ENCODE measurements around the gene MSANTD2. TPM values are rescaled to one million over a fixed set of nuclear protein-coding genes. Genes with fewer than 3 reads are reported as not detected.

MSANTD2 gene
- total and polyA plus RNA-seq, 4 donors, result 1.6 to 7.7 (median 2.3) TPM

DNA sequence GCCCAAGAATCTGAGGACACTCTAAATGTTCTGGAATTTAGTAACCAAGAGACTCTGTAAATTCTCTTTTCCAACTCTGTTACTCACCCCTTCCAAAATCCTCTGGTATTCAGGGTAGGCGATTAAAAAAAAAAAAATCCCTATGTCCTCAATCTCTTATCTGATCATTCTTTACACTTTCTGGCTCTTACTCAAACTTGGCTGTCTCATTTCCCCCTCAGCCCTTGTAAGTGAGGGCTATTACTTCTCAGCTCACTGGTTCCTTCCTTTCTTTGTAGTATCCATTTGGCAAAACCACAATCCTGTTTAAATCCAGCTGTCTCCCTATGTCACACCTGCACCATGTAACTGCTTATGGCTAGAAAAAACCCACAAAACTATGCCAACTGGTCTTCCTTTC lies 12.7 kb upstream of the MSANTD2 start:
- TF ChIP-seq EGR1 (IDR thresholded peaks at IDR 0.05; ENCODE audit: low read depth in 2 of 2) (no peak), YY1 (IDR thresholded peaks at IDR 0.05) (no peak), HNF4A (conservative IDR thresholded peaks at IDR 0.05) (no peak), SP1 (IDR thresholded peaks at IDR 0.05) (no peak)
- DNase-seq (ENCODE audit: low spot score), result no peak

GRCh38 chr11:124811399-124812125 lies 11.4 kb upstream of the MSANTD2 start:
- Histone ChIP-seq H3K36me3 (ENCODE audit: control insufficient read depth in 4 of 4, insufficient read depth in 3 of 4, low read depth in 1 of 4, low read length in 3 of 4) (no peaks in the 10 kb centered on the region), H3K27me3 (ENCODE audit: control insufficient read depth in 4 of 4, insufficient read depth in 4 of 4, low read length in 3 of 4) (no peaks in the 10 kb centered on the region), H3K9ac (ENCODE audit: low read depth in 1 of 2, low read length in 2 of 2) (no peak overlapping the region), H3K9me3 (ENCODE audit: control insufficient read depth in 4 of 4, low read length in 3 of 4) (no peaks in the 10 kb centered on the region), H3K4me1 (ENCODE audit: control insufficient read depth in 4 of 4, insufficient read depth in 4 of 4, low read length in 3 of 4) (no peaks in the 10 kb centered on the region), H3K4me3 (ENCODE audit: low read depth in 1 of 3, low read length in 3 of 3) (no peak overlapping the region), H3K27ac (ENCODE audit: low read depth in 1 of 2, low read length in 2 of 2) (no peak overlapping the region)
- TF ChIP-seq, protein P1, sequence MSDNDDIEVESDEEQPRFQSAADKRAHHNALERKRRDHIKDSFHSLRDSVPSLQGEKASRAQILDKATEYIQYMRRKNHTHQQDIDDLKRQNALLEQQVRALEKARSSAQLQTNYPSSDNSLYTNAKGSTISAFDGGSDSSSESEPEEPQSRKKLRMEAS (IDR thresholded peaks at IDR 0.05), result no peak
- no peak for TF ChIP-seq RXRA (IDR thresholded peaks at IDR 0.05)
- no peak for TF ChIP-seq ATF3 (IDR thresholded peaks at IDR 0.05)
- TF ChIP-seq, protein P2, sequence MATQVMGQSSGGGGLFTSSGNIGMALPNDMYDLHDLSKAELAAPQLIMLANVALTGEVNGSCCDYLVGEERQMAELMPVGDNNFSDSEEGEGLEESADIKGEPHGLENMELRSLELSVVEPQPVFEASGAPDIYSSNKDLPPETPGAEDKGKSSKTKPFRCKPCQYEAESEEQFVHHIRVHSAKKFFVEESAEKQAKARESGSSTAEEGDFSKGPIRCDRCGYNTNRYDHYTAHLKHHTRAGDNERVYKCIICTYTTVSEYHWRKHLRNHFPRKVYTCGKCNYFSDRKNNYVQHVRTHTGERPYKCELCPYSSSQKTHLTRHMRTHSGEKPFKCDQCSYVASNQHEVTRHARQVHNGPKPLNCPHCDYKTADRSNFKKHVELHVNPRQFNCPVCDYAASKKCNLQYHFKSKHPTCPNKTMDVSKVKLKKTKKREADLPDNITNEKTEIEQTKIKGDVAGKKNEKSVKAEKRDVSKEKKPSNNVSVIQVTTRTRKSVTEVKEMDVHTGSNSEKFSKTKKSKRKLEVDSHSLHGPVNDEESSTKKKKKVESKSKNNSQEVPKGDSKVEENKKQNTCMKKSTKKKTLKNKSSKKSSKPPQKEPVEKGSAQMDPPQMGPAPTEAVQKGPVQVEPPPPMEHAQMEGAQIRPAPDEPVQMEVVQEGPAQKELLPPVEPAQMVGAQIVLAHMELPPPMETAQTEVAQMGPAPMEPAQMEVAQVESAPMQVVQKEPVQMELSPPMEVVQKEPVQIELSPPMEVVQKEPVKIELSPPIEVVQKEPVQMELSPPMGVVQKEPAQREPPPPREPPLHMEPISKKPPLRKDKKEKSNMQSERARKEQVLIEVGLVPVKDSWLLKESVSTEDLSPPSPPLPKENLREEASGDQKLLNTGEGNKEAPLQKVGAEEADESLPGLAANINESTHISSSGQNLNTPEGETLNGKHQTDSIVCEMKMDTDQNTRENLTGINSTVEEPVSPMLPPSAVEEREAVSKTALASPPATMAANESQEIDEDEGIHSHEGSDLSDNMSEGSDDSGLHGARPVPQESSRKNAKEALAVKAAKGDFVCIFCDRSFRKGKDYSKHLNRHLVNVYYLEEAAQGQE (IDR thresholded peaks at IDR 0.05), result no peak
- no peak for TF ChIP-seq ZBTB33 (IDR thresholded peaks at IDR 0.05)
- TF ChIP-seq TAF1 (conservative IDR thresholded peaks at IDR 0.05), result no peak
- no peak for TF ChIP-seq FOXA1 (IDR thresholded peaks at IDR 0.05)
- TF ChIP-seq FOXA2 (IDR thresholded peaks at IDR 0.05), result no peak
- no peak for TF ChIP-seq YY1 (IDR thresholded peaks at IDR 0.05)
- TF ChIP-seq CTCF (IDR thresholded peaks at IDR 0.05; ENCODE audit: low read depth, low read length, missing input control), result no peak
- no peak for TF ChIP-seq EGR1 (IDR thresholded peaks at IDR 0.05; ENCODE audit: low read depth in 2 of 2)
- TF ChIP-seq HNF4A (conservative IDR thresholded peaks at IDR 0.05), result no peak
- TF ChIP-seq RAD21 (IDR thresholded peaks at IDR 0.05), result no peak
- DNase-seq (ENCODE audit: low spot score), result no peak
- WGBS, result 79% methylated on average over 10 of the region's 10 CpGs

More for the DNA sequence above, 12.7 kb upstream of the MSANTD2 start:
- H3K9ac ChIP-seq (ENCODE audit: low read depth in 1 of 2, low read length in 2 of 2), result no peak overlapping the region
- 25% methylated on average over 1 of the region's 1 CpG for WGBS
- H3K27me3 ChIP-seq (ENCODE audit: control insufficient read depth in 4 of 4, insufficient read depth in 4 of 4, low read length in 3 of 4), result no peaks in the 10 kb centered on the region
- H3K4me3 ChIP-seq (ENCODE audit: low read depth in 1 of 3, low read length in 3 of 3), result no peak overlapping the region
- no peaks in the 10 kb centered on the region for H3K36me3 ChIP-seq (ENCODE audit: control insufficient read depth in 4 of 4, insufficient read depth in 3 of 4, low read depth in 1 of 4, low read length in 3 of 4)
- H3K27ac ChIP-seq (ENCODE audit: low read depth in 1 of 2, low read length in 2 of 2), result no peak overlapping the region
- no peaks in the 10 kb centered on the region for H3K4me1 ChIP-seq (ENCODE audit: control insufficient read depth in 4 of 4, insufficient read depth in 4 of 4, low read length in 3 of 4)
- H3K9me3 ChIP-seq (ENCODE audit: control insufficient read depth in 4 of 4, low read length in 3 of 4), result no peaks in the 10 kb centered on the region

All from liver (tissue), 9 donors.